GM21528 (cell line): ENCODE measurements around the gene CYP2C18.
"Not testable (repeated sequence)": the region's sequence is repeated elsewhere in the genome, so short reads cannot be mapped to it uniquely, and the experiment has no call there.

ENCODE experiments used
- ATAC-seq: cut with Tn5 transposase; IDR thresholded peaks from one replicate; pipeline ENCODE4 v1.9.1; 2021; ENCODE audit warnings: mild to moderate bottlenecking, moderate library complexity; ENCODE audit not compliant: unreplicated experiment, low FRiP score

CYP2C18 gene

GRCh38 chr10:94683214-94684054 lies at the start of gene CYP2C18:
TSS of gene CYP2C18 (plus strand) at chr10:94683729. CDS start at chr10:94683820, 91 bp downstream.
- ATAC-seq = no peak

- ATAC-seq = not testable (repeated sequence)
Measured at GRCh38 chr10:94638097-94638496, 45.4 kb upstream of the CYP2C18 start.

DNA sequence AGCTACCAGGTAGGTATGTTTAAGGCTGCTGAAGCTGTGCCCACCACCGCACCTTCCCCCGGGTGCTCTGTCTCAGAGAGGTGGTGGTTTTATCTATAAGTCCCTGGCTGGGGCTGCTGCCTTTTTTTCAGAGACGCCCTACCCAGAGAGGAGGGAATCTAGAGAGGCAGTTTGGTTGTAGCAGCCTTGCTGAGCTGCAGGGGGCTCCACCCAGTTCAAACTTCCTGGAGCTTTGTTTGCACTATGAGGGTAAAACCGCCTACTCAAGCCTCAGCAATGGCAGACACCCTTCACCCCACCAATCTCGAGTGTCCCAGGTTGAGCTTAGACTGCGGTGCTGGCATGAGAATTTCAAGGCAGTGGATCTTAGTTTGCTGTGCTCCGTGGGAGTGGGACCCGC lies 43.6 kb upstream of the CYP2C18 start:
- ATAC-seq = no peak

GRCh38 chr10:94640562-94640961 lies 43.0 kb upstream of the CYP2C18 start:
- ATAC-seq = no peak

- ATAC-seq = no peak
Measured at GRCh38 chr10:94641480-94641879, 42.0 kb upstream of the CYP2C18 start.

DNA sequence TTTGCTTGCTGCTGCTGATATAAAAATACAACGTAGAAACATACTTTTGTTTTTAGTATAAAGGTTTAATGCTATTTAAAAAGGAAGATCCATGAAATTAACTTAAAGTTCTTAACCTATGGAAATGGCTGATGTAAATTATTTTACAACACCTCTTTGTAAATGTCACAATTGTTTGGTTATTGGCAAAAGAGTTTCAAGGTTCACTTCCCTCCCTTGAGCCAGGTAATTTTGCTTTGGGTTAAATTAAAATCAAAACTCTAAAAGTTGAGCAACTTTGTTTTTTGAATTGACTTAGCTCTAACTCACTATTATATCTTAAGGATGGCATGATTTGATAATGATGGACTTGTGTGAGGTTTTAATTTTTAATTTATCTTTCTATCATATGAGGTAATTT lies 39.2 kb upstream of the CYP2C18 start:
- ATAC-seq = no peak

GRCh38 chr10:94645285-94645684 lies 38.2 kb upstream of the CYP2C18 start:
- ATAC-seq = peak; percentile 62

GRCh38 chr10:94655201-94655600 lies 28.3 kb upstream of the CYP2C18 start:
- not testable (repeated sequence) for ATAC-seq

DNA sequence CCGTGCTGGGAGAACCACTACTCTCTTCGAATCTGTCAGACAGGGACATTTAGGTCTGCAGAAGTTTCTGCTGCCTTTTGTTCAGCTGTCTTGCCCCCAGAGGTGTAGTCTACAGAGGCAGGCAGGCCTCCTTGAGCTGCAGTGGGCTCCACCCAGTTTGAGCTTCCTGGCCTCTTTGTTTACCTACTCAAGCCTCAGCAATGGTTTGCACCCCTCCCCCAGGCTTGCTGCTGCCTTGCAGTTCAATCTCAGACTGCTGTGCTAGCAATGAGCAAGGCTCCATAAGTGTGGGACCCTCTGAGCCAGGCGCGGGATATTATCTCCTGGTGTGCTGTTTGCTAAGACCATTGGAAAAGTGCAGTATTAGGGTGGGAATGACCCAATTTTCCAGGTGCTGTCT lies 20.5 kb upstream of the CYP2C18 start:
- ATAC-seq = not testable (repeated sequence)

DNA sequence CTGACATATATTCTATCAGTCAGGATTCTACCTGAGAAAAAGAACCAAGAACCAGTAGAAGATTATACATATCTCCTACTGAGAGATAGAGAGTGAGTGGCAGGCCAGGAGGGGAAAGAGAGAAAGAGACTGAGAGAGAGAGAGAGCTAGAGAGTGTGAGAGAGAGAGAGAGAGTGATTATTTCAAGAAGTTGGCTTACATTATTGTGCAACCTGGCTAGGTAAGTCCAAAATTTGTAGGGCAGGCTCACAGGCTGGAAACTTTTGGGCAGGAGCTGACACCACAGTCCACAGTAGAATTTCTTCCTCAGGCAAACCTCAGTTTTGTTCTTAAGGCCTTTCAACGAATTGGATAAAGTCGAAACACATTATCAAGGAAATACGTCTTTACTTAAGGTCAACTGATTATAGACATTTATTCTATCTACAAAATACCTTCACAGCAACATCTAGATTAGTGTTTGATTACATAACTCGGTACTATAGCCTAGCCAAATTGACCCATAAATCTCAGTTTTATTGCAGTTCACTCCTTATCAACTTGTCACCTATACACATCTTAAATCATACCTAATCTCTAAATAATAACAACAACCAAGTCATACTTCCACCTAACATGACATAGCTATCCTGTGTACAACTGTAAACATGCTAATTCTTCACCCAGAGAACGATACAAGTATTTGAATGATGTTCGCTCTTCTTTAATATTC lies 17.0 kb upstream of the CYP2C18 start:
- no peak for ATAC-seq

- ATAC-seq = no peak
Measured at GRCh38 chr10:94673614-94674321, 9.8 kb upstream of the CYP2C18 start.

GRCh38 chr10:94676496-94676895 lies 7.0 kb upstream of the CYP2C18 start:
- no peak for ATAC-seq

DNA sequence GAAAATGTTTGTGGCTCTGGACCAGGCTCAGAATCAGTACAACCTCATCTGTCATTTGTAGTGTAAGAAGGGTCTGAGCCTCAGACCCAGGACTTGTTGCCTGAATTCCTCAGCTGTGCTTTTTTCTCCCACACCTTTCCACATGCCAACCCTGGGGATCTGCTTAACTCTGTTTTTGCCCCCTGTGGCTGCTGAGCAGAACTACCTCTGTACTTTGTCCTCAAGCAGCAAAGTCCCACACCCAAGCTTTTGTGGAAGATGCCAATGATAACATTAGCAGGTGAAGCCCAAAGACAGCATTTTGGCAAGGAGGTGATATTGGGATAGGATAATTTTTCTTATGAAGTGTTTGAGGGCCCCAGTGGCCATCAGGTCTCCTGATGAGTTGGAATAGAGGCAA lies 5.8 kb upstream of the CYP2C18 start:
- no peak for ATAC-seq

DNA sequence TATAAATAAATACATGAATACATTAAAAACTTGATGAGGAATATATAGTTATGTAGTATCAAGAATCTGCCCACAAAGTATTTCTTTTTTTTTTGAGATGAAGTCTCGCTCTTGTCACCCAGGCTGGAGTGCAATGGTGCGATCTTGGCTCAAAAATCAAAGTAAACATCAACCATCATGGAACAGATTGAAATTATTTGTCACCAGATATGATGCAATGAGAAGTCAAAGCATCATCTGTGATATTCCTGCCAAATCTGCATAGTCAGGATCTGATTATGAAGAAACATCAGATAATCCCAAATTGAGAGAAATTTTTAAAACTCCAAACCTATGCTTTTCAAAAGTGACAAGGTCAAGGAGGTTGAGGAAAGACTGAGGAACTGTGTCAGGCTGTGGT lies 5.1 kb upstream of the CYP2C18 start:
- no peak for ATAC-seq

GRCh38 chr10:94680544-94680943 lies 3.0 kb upstream of the CYP2C18 start:
- no peak for ATAC-seq

DNA sequence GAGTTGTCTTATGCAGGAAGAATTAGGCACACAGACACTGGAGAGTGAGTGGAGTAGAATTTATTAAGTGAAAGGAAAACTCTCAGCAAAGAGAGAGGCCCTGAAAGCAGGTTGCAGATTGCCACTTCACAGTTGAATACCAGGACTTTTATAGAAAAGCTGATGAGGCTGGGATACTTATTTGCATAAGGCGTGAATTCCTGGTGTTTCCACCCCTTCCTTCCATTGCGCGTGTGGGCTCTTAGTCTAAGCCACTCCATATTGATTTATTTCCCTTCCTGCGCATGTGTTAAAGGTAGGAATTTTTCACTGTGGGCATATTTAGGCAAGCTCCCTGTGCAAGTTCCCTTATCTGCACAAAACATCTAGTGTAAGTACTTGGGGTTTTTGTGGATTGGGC lies 893 bp upstream of the CYP2C18 start:
- not testable (repeated sequence) for ATAC-seq

DNA sequence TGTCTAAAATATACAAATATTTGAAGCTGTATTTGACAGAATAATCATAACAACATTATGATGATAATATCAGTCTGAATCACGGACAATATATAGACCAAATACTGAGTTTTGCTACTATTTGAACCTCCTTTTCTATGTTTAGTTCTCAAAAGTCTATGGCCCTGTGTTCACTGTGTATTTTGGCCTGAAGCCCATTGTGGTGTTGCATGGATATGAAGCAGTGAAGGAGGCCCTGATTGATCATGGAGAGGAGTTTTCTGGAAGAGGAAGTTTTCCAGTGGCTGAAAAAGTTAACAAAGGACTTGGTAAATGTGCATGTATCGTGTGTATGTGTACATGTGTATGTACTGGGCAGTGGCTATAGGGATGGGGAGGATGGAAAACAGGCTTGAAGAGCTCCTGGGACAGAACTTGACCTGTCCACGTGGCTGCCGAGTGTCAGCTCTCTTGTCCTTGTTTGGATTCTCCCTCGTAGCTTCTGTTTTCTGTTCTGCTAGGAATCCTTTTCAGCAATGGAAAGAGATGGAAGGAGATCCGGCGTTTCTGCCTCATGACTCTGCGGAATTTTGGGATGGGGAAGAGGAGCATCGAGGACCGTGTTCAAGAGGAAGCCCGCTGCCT lies 4.2 kb downstream of the CYP2C18 start:
- ATAC-seq = no peak

DNA sequence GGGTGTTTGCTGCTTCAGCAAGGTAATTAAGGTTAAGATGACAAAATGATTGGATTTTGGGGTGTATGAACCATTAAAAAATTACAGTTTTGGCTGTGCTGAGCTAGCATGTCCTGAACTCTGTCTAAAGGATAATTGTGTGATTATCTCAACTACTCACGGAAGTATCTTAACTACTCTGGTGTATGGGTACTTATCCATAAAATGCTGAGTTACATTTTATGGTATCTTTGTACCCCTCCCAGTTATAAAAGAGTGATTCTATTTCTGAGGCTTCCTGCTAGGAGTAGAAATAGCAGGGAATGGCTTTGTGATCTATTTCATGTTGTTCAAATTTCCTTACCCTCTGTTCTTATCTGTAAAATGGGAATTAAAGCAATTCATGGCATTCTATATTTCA lies 22.6 kb downstream of the CYP2C18 start:
- ATAC-seq = no peak

DNA sequence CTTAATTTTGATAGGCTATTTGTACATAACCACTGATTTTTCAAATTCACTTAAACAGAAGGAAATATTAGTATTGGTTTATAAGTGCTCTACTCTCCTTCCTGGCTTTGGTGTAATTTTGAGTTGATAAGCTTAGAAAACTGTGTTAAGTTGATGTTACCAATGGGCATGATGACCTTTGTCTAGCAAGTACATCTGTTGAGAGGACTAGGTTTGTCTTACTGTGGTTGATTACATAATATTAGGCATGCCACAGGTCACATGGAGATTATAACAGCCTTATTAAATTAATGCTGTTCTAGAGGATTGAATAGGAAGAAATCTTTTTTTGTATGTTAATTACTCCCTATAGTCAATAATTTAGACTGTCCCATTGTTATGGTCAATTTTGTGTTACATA lies 27.0 kb downstream of the CYP2C18 start:
- no peak for ATAC-seq

DNA sequence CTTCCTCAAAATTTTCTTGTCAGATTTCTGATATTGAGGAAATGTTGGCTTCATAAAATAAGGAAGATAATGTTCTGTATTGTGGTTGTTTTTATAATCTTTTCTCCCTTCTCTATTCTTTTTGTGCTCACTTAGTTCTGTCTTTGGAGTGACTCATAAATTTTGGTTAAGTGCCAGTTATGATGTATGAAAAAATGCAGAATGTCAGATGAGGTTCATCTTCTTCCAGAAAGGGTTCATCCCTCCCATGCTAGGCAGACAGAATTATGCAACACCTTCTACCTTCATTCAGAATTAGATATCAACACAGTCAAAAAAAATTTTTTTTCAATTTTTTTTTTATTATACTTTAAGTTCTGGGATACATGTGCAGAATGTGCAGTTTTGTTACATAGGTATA lies 42.3 kb downstream of the CYP2C18 start:
- no peak for ATAC-seq

DNA sequence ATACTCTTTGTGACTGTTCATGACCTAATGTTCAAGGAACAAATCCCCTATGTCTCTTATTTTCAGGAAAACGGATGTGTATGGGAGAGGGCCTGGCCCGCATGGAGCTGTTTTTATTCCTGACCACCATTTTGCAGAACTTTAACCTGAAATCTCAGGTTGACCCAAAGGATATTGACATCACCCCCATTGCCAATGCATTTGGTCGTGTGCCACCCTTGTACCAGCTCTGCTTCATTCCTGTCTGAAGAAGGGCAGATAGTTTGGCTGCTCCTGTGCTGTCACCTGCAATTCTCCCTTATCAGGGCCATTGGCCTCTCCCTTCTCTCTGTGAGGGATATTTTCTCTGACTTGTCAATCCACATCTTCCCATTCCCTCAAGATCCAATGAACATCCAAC lies 51.7 kb downstream of the CYP2C18 start:
- no peak for ATAC-seq
